HepG2 (cell line): Measurements from ENCODE around the gene NT5C1B. TPM values are rescaled to one million over a fixed set of nuclear protein-coding genes. Genes with fewer than 3 reads are reported as not detected.

ENCODE experiments used
- polyA plus RNA-seq, 8 experiments: library from polyadenylated mRNA; depleted of rRNA in 3 of 8; stranded (reverse) in 7 of 8; unstranded in 1 of 8; fragments of >200 nt; fragmentation: Illumina TruSeq in 4 of 8; extraction: Trizol in 4 of 8; gene quantifications; 2 replicates each; pipeline versions ENCODE4 v1.2.1 to v1.2.3, GENCODE V29; 2011 to 2016; ENCODE audit warnings: low read depth in 4 of 8, missing spikeins in 1 of 8, mixed read lengths in 1 of 8; ENCODE audit not compliant: insufficient read depth in 1 of 8
- small RNA-seq, 3 experiments: library from RNA; depleted of rRNA; stranded (forward); fragments of <200 nt; gene quantifications; one replicate each; pipeline ENCODE3, GENCODE V24; 2012; ENCODE audit warnings: low read depth in 2 of 3, low replicate concordance in 1 of 3; ENCODE audit not compliant: insufficient read length in 3 of 3, insufficient read depth in 2 of 3
- total RNA-seq, 5 experiments: library from RNA; depleted of rRNA; stranded (reverse); fragments of >200 nt; fragmentation: Illumina TruSeq; extraction: Trizol; gene quantifications; 2 replicates each; pipeline ENCODE4 v1.2.3, GENCODE V29; 2016; ENCODE audit warnings: low read depth in 1 of 5

Gene NT5C1B
- total and polyA plus RNA-seq, 2 of the 13 experiments (the other 11 are each of a cell fraction or from before 2014, with no cell fraction given): not detected

Small RNA genes lying within 50 kb of the gene (small RNA-seq; reads per million reads assigned to genes)
- gene RNU6-1215P: 0 reads per million in 3 experiments

Other genes with a start within 250 kb of the NT5C1B start
- gene RDH14, start 28.9 kb downstream of the NT5C1B start, total RNA-seq (2016; rRNA removed; fragmentation: Illumina TruSeq; extraction: Trizol): 37.4 and 39.9 TPM in 2 replicates
- gene RDH14, start 28.9 kb downstream of the NT5C1B start, polyA plus RNA-seq (2011; rRNA removed): 22.8 and 27.4 TPM in 2 replicates